DND-41 (cell line): ENCODE measurements around the gene KRT7.

ENCODE experiments used
- CTCF ChIP-seq: IDR thresholded peaks from 2 replicates; pipeline ENCODE4 v1.5.1; 2012; ENCODE audit warnings: borderline replicate concordance, low read length, moderate library complexity, mild to moderate bottlenecking; ENCODE audit not compliant: poor library complexity, severe bottlenecking; ENCODE audit errors: extremely low read depth
- EZH2 ChIP-seq: IDR thresholded peaks from 3 replicates; pipeline ENCODE4 v1.6.1; 2012; ENCODE audit warnings: borderline replicate concordance, low read depth, mild to moderate bottlenecking, moderate library complexity, low read length, inconsistent platforms; ENCODE audit not compliant: severe bottlenecking

GRCh38 chr12:52189376-52190174 is 43.5 kb upstream of the KRT7 start:
- TF ChIP-seq CTCF (no peak), EZH2 (no peak)
